HepG2 (cell line): ENCODE data around the gene NAT14. TPM values are rescaled to one million over a fixed set of nuclear protein-coding genes. Genes with fewer than 3 reads are reported as not detected.

Experiments
- ATAC-seq: fragments of 200-7000 bp; cut with Tn5 transposase; 3 replicates; pipeline ENCODE4 v1.9.1; 2020; ENCODE audit warnings: mild to moderate bottlenecking, moderate library complexity
- BruUV-seq: library from RNA; stranded (reverse); fragments of 400-500 nt; replicated peaks from 2 replicates; lab custom pipeline; 2021; lab: Mats Ljungman, UMichigan
- CTCF ChIA-PET: fragments of 300-600 bp; formaldehyde crosslinking; extraction: SDS; loops from one replicate; lab custom pipeline; 2021; ENCODE audit warnings: low total read pairs, inconsistent platforms, low intra/inter-chr PET ratio; lab: Yijun Ruan, JAX
- POLR2A ChIA-PET: fragments of 350-600 bp; sonication (Branson Sonifier 250); formaldehyde crosslinking; loops from one replicate; lab custom pipeline; 2020; ENCODE audit warnings: antibody characterized with exemption, inconsistent platforms; lab: Yijun Ruan, JAX
- DNase-seq: peaks from one replicate; pipeline ENCODE4 v3.0.0-alpha.2; 2015; ENCODE audit warnings: low spot score
- FAIRE-seq: peaks from 3 replicates; lab custom pipeline; 2011; peaks lifted over from hg19 to GRCh38; lab: Jason Lieb, UNC
- H2AFZ ChIP-seq: one replicate; pipeline ENCODE4 v1.6.1; 2011; ENCODE audit warnings: low read length, inconsistent platforms
- H3K27ac ChIP-seq: fragments of 300-600 bp; 3 replicates; pipeline ENCODE4 v1.8.0; 2011; ENCODE audit warnings: mixed run types, mild to moderate bottlenecking, mixed read lengths, low read length, inconsistent platforms; ENCODE audit not compliant: insufficient read depth; ENCODE audit errors: extremely low read length
- H3K27me3 ChIP-seq, 2 experiments: fragments of 200-600 bp in 1 of 2; 2 replicates in 1 of 2; 3 replicates in 1 of 2; pipeline versions ENCODE4 v1.6.0 to v1.8.0; 2011; ENCODE audit warnings: low read length in 2 of 2, mild to moderate bottlenecking in 2 of 2, moderate library complexity in 2 of 2, inconsistent platforms in 1 of 2; ENCODE audit not compliant: insufficient read depth in 2 of 2, control insufficient read depth in 1 of 2
- H3K36me3 ChIP-seq, 2 experiments: fragments of 200-600 bp in 1 of 2; replicated peaks in 1 of 2; 2 replicates in 1 of 2; 3 replicates in 1 of 2; pipeline versions ENCODE4 v1.5.1 to v1.8.0; 2011; ENCODE audit warnings: low read length in 2 of 2, inconsistent platforms in 1 of 2; ENCODE audit not compliant: insufficient read depth in 2 of 2, control insufficient read depth in 1 of 2
- H3K4me1 ChIP-seq: 2 replicates; pipeline ENCODE4 v1.5.1; 2012; ENCODE audit warnings: low read length, inconsistent platforms; ENCODE audit not compliant: insufficient read depth
- H3K4me2 ChIP-seq: 2 replicates; pipeline ENCODE4 v1.6.0; 2011; ENCODE audit warnings: low read depth, low read length, inconsistent platforms
- H3K4me3 ChIP-seq, 3 experiments: fragments of 200-600 bp in 1 of 3; sonication (generic), shearing (Covaris generic) in 1 of 3; replicated peaks in 1 of 3; 2 replicates each; pipeline ENCODE4 v1.5.1; 2011 to 2016; ENCODE audit warnings: low read length in 3 of 3, inconsistent platforms in 2 of 3, low read depth in 2 of 3, mild to moderate bottlenecking in 2 of 3, control low read depth in 1 of 3, mixed read lengths in 1 of 3; ENCODE audit not compliant: insufficient read depth in 1 of 3
- H3K79me2 ChIP-seq: one replicate; pipeline ENCODE4 v1.6.1; 2011; ENCODE audit warnings: low read length, inconsistent platforms; ENCODE audit not compliant: insufficient read depth
- H3K9ac ChIP-seq: 2 replicates; pipeline ENCODE4 v1.6.0; 2011; ENCODE audit warnings: mild to moderate bottlenecking, low read depth, low read length, inconsistent platforms; ENCODE audit not compliant: insufficient read depth
- H3K9me3 ChIP-seq: 2 replicates; pipeline ENCODE4 v1.5.1; 2012; ENCODE audit warnings: mild to moderate bottlenecking, low read length
- H4K20me1 ChIP-seq: 2 replicates; pipeline ENCODE4 v1.6.0; 2011; ENCODE audit warnings: inconsistent platforms, mild to moderate bottlenecking, low read length, moderate library complexity; ENCODE audit not compliant: insufficient read depth
- FOXA3 ChIP-seq: IDR thresholded peaks from 2 replicates; pipeline ENCODE4 v1.6.1; 2016; ENCODE audit warnings: missing genetic modification reagents, missing compliant biosample characterization
- HNRNPLL ChIP-seq: fragments of 200-400 bp; formaldehyde crosslinking; IDR thresholded peaks from 2 replicates; pipeline ENCODE4 v1.6.1; 2017; ENCODE audit warnings: mild to moderate bottlenecking, low read depth, low read length; ENCODE audit not compliant: poor library complexity, severe bottlenecking
- PAWR ChIP-seq: sonication (generic); formaldehyde crosslinking; IDR thresholded peaks from 2 replicates; pipeline ENCODE4 v1.4.0; 2020; ENCODE audit warnings: missing genetic modification reagents, mild to moderate bottlenecking, borderline replicate concordance
- PHB2 ChIP-seq: fragments of 450-650 bp; IDR thresholded peaks from 2 replicates; pipeline ENCODE4 v1.6.1; 2018; ENCODE audit not compliant: partially characterized antibody
- PHF8 ChIP-seq: sonication (generic); formaldehyde crosslinking; IDR thresholded peaks from 2 replicates; pipeline ENCODE4 v1.5.0; 2020; ENCODE audit warnings: missing genetic modification reagents
- SP4 ChIP-seq: sonication (generic); formaldehyde crosslinking; IDR thresholded peaks from 2 replicates; pipeline ENCODE4 v1.8.1; 2023; ENCODE audit warnings: mild to moderate bottlenecking, missing genetic modification reagents
- ZNF263 ChIP-seq: sonication (generic); formaldehyde crosslinking; IDR thresholded peaks from 2 replicates; pipeline ENCODE4 v1.4.0; 2020; ENCODE audit warnings: missing genetic modification reagents
- ZNF546 ChIP-seq: sonication (generic); formaldehyde crosslinking; conservative IDR thresholded peaks from 2 replicates; pipeline ENCODE4 v1.8.1; 2023; ENCODE audit warnings: mild to moderate bottlenecking, missing genetic modification reagents
- ZNF605 ChIP-seq: sonication (generic); formaldehyde crosslinking; IDR thresholded peaks from 2 replicates; pipeline ENCODE4 v1.8.0; 2022; ENCODE audit warnings: mild to moderate bottlenecking, missing genetic modification reagents
- WGBS: methylation state at CpG from one replicate; pipeline ENCODE4 v1.1.6; 2017; ENCODE audit warnings: low lambda C conversion rate; 5-methylcytosine and 5-hydroxymethylcytosine counted together
- in situ Hi-C: cut with HindIII; loops from 2 replicates; pipeline ENCODE4 v1.10.0; 2017; ENCODE audit warnings: low pct_unique_long_range_greater_than_20kb; ENCODE audit not compliant: extremely low pct_ligation_motif_present
- intact Hi-C: fragments of 100-400 bp; cut with micrococcal nuclease; formaldehyde crosslinking; loops from one replicate; pipeline ENCODE4 v1.10.0; 2022; ENCODE audit not compliant: unreplicated experiment
- polyA plus RNA-seq, 8 experiments: library from polyadenylated mRNA; depleted of rRNA in 3 of 8; stranded (reverse) in 7 of 8; unstranded in 1 of 8; fragments of >200 nt; fragmentation: Illumina TruSeq in 4 of 8; extraction: Trizol in 4 of 8; gene quantifications; 2 replicates each; pipeline versions ENCODE4 v1.2.1 to v1.2.3, GENCODE V29; 2011 to 2016; ENCODE audit warnings: low read depth in 4 of 8, missing spikeins in 1 of 8, mixed read lengths in 1 of 8; ENCODE audit not compliant: insufficient read depth in 1 of 8
- total RNA-seq, 5 experiments: library from RNA; depleted of rRNA; stranded (reverse); fragments of >200 nt; fragmentation: Illumina TruSeq; extraction: Trizol; gene quantifications; 2 replicates each; pipeline ENCODE4 v1.2.3, GENCODE V29; 2016; ENCODE audit warnings: low read depth in 1 of 5

The NAT14 gene
- total and polyA plus RNA-seq, 2 of the 13 experiments (the other 11 are each of a cell fraction or from before 2014, with no cell fraction given), result 20.7 to 22.3 TPM

- no peak overlapping the region for H3K27ac ChIP-seq
- ChIA-PET CTCF (no interaction called here), POLR2A (interaction anchor here (0.7 to 3.3 kb wide), 2 partner anchors 8 to 47 kb away, joined by 3 to 11 read pairs; partner anchors contain the start of genes ISOC2 and UBE2S)
- ATAC-seq, result no peak
- H3K4me1 ChIP-seq, result peaks cover 17% of the 10 kb centered on the region
- no peak overlapping the region for H2AFZ ChIP-seq
- peaks cover 0 to 17% of the 10 kb centered on the region in 2 experiments; a peak in 3 of 5 replicates for H3K27me3 ChIP-seq
- no peak for DNase-seq
- in situ Hi-C loops, result no loop called here
- no peak overlapping the region for H3K9ac ChIP-seq
- TSS peak; percentile 27 for BruUV-seq
- intact Hi-C loops, result no loop called here
- no peaks in the 10 kb centered on the region for H3K9me3 ChIP-seq
- WGBS, result 86% methylated on average over 12 of the region's 12 CpGs
- TF ChIP-seq HNRNPLL (no peak), PHF8 (CRISPR knock-in tag) (no peak), PAWR (CRISPR knock-in tag) (no peak), ZNF263 (CRISPR knock-in tag) (peak; percentile 69; the same call in 1 of the 2 replicates), SP4 (CRISPR knock-in tag) (no peak), FOXA3 (CRISPR knock-in tag) (no peak), PHB2 (no peak), ZNF605 (CRISPR knock-in tag) (no peak), ZNF546 (CRISPR knock-in tag) (no peak)
- no peak for FAIRE-seq
- peaks cover 1 to 11% of the 10 kb centered on the region in 2 experiments; a peak in 4 of 5 replicates for H3K36me3 ChIP-seq
- peaks cover 4% of the 10 kb centered on the region for H3K79me2 ChIP-seq
- no peak overlapping the region for H3K4me2 ChIP-seq
- H3K4me3 ChIP-seq, result no peak overlapping the region
- peaks cover 10% of the 10 kb centered on the region; the same call in 1 of the 2 replicates for H4K20me1 ChIP-seq
Observed at GRCh38 chr19:55453511-55454260, 31.3 kb upstream of the NAT14 start.
